B cell (primary cell): ENCODE results near the gene ABHD18. TPM values are rescaled to one million over a fixed set of nuclear protein-coding genes. Genes with fewer than 3 reads are reported as not detected.

Experiments used
- ATAC-seq: fragments of 200-7000 bp; cut with Tn5 transposase; one replicate; pipeline ENCODE4 v1.10.0; 2021; ENCODE audit warnings: low read depth, mild to moderate bottlenecking, moderate number of reproducible peaks, moderate library complexity
- CTCF ChIA-PET: fragments of 350-600 bp; sonication (Branson Sonifier 250); formaldehyde crosslinking; loops from one replicate; lab custom pipeline; 2021; ENCODE audit warnings: antibody characterized with exemption, inconsistent platforms; lab: Charles Lee
- POLR2A ChIA-PET: fragments of 350-600 bp; sonication (Branson Sonifier 250); formaldehyde crosslinking; loops from one replicate; lab custom pipeline; 2021; ENCODE audit warnings: antibody characterized with exemption; lab: Charles Lee
- DNase-seq: peaks from one replicate; pipeline ENCODE4 v3.0.0; 2013
- H2AFZ ChIP-seq: 2 replicates; pipeline ENCODE4 v1.6.1; 2012; ENCODE audit warnings: mild to moderate bottlenecking, low read depth, low read length; ENCODE audit not compliant: insufficient read depth, poor library complexity, severe bottlenecking
- H3K27ac ChIP-seq, 2 donors: 1 replicate in 1 of 2; 2 replicates in 1 of 2; pipeline ENCODE4 v1.5.1; 2012 to 2013; ENCODE audit warnings: low read length in 2 of 2, mild to moderate bottlenecking in 2 of 2, moderate library complexity in 1 of 2
- H3K27me3 ChIP-seq, 4 experiments: fragments of 200-600 bp in 1 of 4; sonication (generic) in 1 of 4; replicated peaks in 1 of 4; 1 replicate in 2 of 4; 2 replicates in 2 of 4; pipeline versions ENCODE4 v1.6.1 to v1.7.0; 2013 to 2016; ENCODE audit warnings: low read length in 3 of 4, mild to moderate bottlenecking in 2 of 4, mixed read lengths in 1 of 4, moderate library complexity in 1 of 4; ENCODE audit not compliant: insufficient read depth in 4 of 4, control insufficient read depth in 3 of 4; ENCODE audit errors: control extremely low read depth in 1 of 4
- H3K36me3 ChIP-seq, 2 experiments: replicated peaks in 1 of 2; 1 replicate in 1 of 2; 2 replicates in 1 of 2; pipeline versions ENCODE4 v1.6.1 to v1.7.1; 2013; ENCODE audit warnings: low read length in 1 of 2; ENCODE audit not compliant: insufficient read depth in 2 of 2, control insufficient read depth in 1 of 2; ENCODE audit errors: control extremely low read depth in 1 of 2, extremely low read depth in 1 of 2
- H3K4me1 ChIP-seq, 2 donors: fragments of 200-600 bp in 1 of 2; sonication (generic) in 1 of 2; 1 replicate in 1 of 2; 2 replicates in 1 of 2; pipeline versions ENCODE4 v1.5.1 to v1.6.1; 2013 to 2017; ENCODE audit warnings: low read length in 2 of 2; ENCODE audit not compliant: control insufficient read depth in 2 of 2, insufficient read depth in 2 of 2
- H3K4me2 ChIP-seq: replicated peaks from 2 replicates; pipeline ENCODE3; 2012; ENCODE audit warnings: mild to moderate bottlenecking, low read depth, low read length; ENCODE audit not compliant: poor library complexity, severe bottlenecking
- H3K4me3 ChIP-seq, 5 experiments: fragments of 200-600 bp in 1 of 5; sonication (generic) in 1 of 5; 1 replicate in 3 of 5; 2 replicates in 2 of 5; pipeline versions ENCODE4 v1.5.1 to v1.7.0; 2011 to 2016; ENCODE audit warnings: low read length in 4 of 5, mild to moderate bottlenecking in 4 of 5, low read depth in 2 of 5, control low read depth in 1 of 5, moderate library complexity in 1 of 5; ENCODE audit not compliant: insufficient read depth in 1 of 5; ENCODE audit errors: control extremely low read depth in 1 of 5, extremely low read depth in 1 of 5
- H3K79me2 ChIP-seq: fragments of 200-600 bp; sonication (generic); one replicate; pipeline ENCODE4 v1.6.0; 2016; ENCODE audit warnings: low read length; ENCODE audit not compliant: control insufficient read depth, insufficient read depth
- H3K9ac ChIP-seq: fragments of 200-600 bp; sonication (generic); 2 replicates; pipeline ENCODE4 v1.6.1; 2017; ENCODE audit warnings: mild to moderate bottlenecking, low read length, moderate library complexity
- H3K9me3 ChIP-seq, 3 donors: one replicate each; pipeline versions ENCODE4 v1.6.1 to v1.7.1; 2013; ENCODE audit warnings: low read length in 2 of 3; ENCODE audit not compliant: control insufficient read depth in 2 of 3, insufficient read depth in 1 of 3; ENCODE audit errors: control extremely low read depth in 1 of 3
- H4K20me1 ChIP-seq: 2 replicates; pipeline ENCODE4 v1.6.0; 2012; ENCODE audit warnings: mild to moderate bottlenecking, low read length; ENCODE audit not compliant: insufficient read depth, control insufficient read depth, poor library complexity, severe bottlenecking
- H3K27ac Mint-ChIP-seq: one replicate; pipeline ENCODE4 v1.8.0; 2021; ENCODE audit warnings: mixed read lengths
- H3K27me3 Mint-ChIP-seq: one replicate; pipeline ENCODE4 v1.8.0; 2021; ENCODE audit warnings: mixed read lengths
- H3K4me1 Mint-ChIP-seq: one replicate; pipeline ENCODE4 v1.8.0; 2021; ENCODE audit warnings: mixed read lengths
- H3K4me3 Mint-ChIP-seq: one replicate; pipeline ENCODE4 v1.8.0; 2021; ENCODE audit warnings: mixed read lengths
- H3K9me3 Mint-ChIP-seq: one replicate; pipeline ENCODE4 v1.8.0; 2022; ENCODE audit warnings: mixed read lengths; ENCODE audit not compliant: insufficient read depth
- CTCF ChIP-seq: fragments of 200-600 bp; IDR thresholded peaks from one replicate; pipeline ENCODE4 v1.8.0; 2022; ENCODE audit warnings: antibody characterized with exemption, mild to moderate bottlenecking
- EZH2 ChIP-seq: IDR thresholded peaks from 2 replicates; pipeline ENCODE4 v1.6.1; 2012; ENCODE audit warnings: borderline replicate concordance, low read depth, mild to moderate bottlenecking, moderate library complexity, low read length; ENCODE audit not compliant: insufficient read depth, poor library complexity, severe bottlenecking
- WGBS: methylation state at CpG from one replicate; pipeline ENCODE4 v1.1.5; 2013; ENCODE audit warnings: missing lambda C conversion rate; ENCODE audit not compliant: insufficient coverage; 5-methylcytosine and 5-hydroxymethylcytosine counted together
- intact Hi-C: fragments of 100-400 bp; cut with micrococcal nuclease; formaldehyde crosslinking; loops from one replicate; pipeline ENCODE4 v1.10.0; 2022
- polyA plus RNA-seq: library from polyadenylated mRNA; depleted of rRNA; stranded (reverse); fragments of >200 nt; gene quantifications from 2 replicates; pipeline ENCODE4 v1.2.3, GENCODE V29; 2012
- total RNA-seq, 2 donors: library from RNA; stranded (reverse); fragments of 120-200 nt in 1 of 2; gene quantifications; 1 replicate in 1 of 2; 2 replicates in 1 of 2; pipeline versions ENCODE4 v1.2.3 to v1.2.4, GENCODE V29; 2013 to 2022

Gene ABHD18
- total and polyA plus RNA-seq, 2 donors (not counting 1 experiment from before 2014, with no cell fraction given) = 6.3 to 17.5 TPM

DNA sequence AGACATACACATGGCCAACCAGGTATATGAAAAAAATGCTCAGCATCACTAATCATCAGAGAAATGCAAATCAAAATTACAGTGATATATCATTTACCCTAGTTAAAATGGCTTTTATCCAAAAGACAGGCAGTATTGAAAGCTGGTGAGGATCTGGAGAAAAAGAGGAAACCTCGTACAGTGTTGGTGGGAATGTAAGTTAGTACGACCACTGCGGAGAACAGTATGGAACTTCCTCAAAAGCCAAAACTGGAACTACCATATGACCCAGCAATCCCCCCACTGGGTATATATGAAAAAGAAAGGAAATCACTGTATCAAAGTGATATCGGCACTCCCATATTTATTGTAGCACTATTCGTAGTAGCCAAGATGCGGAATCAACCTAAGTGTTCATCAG lies 23.4 kb downstream of the ABHD18 start:
- H3K4me2 ChIP-seq = no peak overlapping the region
- ChIA-PET POLR2A (no interaction called here), CTCF (no interaction called here)
- no peak overlapping the region for H3K27ac Mint-ChIP-seq
- DNase-seq (no peak), ATAC-seq (no peak)
- H3K9me3 ChIP-seq = no peaks in the 10 kb centered on the region
- H3K4me3 ChIP-seq = no peak overlapping the region
- peaks cover 3% of the 10 kb centered on the region for H3K4me1 Mint-ChIP-seq
- peaks cover 13 to 20% of the 10 kb centered on the region in 2 experiments for H3K36me3 ChIP-seq
- no peaks in the 10 kb centered on the region for H3K79me2 ChIP-seq
- H2AFZ ChIP-seq = no peak overlapping the region
- H3K4me1 ChIP-seq = peaks cover 0 to 4% of the 10 kb centered on the region in 2 donors
- TF ChIP-seq CTCF = no peak
- no peaks in the 10 kb centered on the region for H3K9me3 Mint-ChIP-seq
- no peaks in the 10 kb centered on the region for H3K27me3 Mint-ChIP-seq
- H3K4me3 Mint-ChIP-seq = no peak overlapping the region
- no peak overlapping the region for H3K27ac ChIP-seq
- intact Hi-C loops = loop anchor here (5.0 kb wide), 1 partner anchor 39 kb away; no protein-coding TSS in a partner anchor
- WGBS = no CpG with 5 or more reads among the region's 6 CpGs
- H3K27me3 ChIP-seq = no peaks in the 10 kb centered on the region
- H4K20me1 ChIP-seq = no peaks in the 10 kb centered on the region
- no peak overlapping the region for H3K9ac ChIP-seq

DNA sequence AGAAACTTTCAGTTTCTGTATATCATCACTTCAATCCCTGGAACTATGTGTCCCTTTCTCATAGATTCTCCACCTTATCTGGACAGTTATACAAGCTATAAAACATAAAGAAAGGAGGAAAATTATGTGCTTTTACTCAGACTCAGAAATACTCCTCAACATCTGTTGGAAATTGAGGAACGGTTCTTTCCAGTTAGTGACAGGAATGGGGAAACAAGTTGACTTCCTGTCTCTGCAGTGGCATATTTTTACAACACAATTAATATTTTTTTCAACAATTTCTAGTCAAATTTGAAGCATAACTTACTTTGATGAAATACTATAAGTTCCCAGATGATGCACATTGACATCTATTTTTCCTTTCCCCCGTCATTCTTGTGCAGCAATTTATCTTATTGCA lies 27.9 kb downstream of the ABHD18 start:
- Mint-ChIP-seq H3K4me3 (no peak overlapping the region), H3K9me3 (no peaks in the 10 kb centered on the region), H3K27ac (no peak overlapping the region), H3K27me3 (no peaks in the 10 kb centered on the region), H3K4me1 (peaks cover 16% of the 10 kb centered on the region)
- intact Hi-C loops = no loop called here
- DNase-seq (no peak), ATAC-seq (no peak)
- H3K4me1 ChIP-seq = peaks cover 0 to 4% of the 10 kb centered on the region in 2 donors
- no peak overlapping the region for H2AFZ ChIP-seq
- ChIA-PET CTCF (interaction anchor here (1.1 kb wide), 1 partner anchor 28 kb away, joined by 3 read pairs; the partner anchor contains the start of genes ABHD18 and MFSD8), POLR2A (no interaction called here)
- no peak overlapping the region for H3K4me2 ChIP-seq
- peaks cover 2 to 7% (median 2%) of the 10 kb centered on the region in 3 donors for H3K9me3 ChIP-seq
- WGBS = no CpG with 5 or more reads among the region's 2 CpGs
- H3K36me3 ChIP-seq = peaks cover 0 to 5% of the 10 kb centered on the region in 2 experiments
- H3K27ac ChIP-seq = peak overlapping the region in 1 of 2 donors; percentile 15
- no peaks in the 10 kb centered on the region for H3K27me3 ChIP-seq
- H3K79me2 ChIP-seq = no peaks in the 10 kb centered on the region
- H3K9ac ChIP-seq = no peak overlapping the region
- H3K4me3 ChIP-seq = no peak overlapping the region
- no peaks in the 10 kb centered on the region for H4K20me1 ChIP-seq
- TF ChIP-seq CTCF (no peak), EZH2 (no peak)
